Activated naive CD4-positive, alpha-beta T cell treated with anti-CD3 and anti-CD28 coated beads, Interleukin-2, amount 50 U/mL, for 72 hours (primary cell): ENCODE results near the gene RAB12. TPM values are rescaled to one million over a fixed set of nuclear protein-coding genes. Genes with fewer than 3 reads are reported as not detected.

ENCODE experiments used
- ATAC-seq, 2 donors: fragments of 150-1000 bp; cut with Tn5 transposase; 2 replicates each; pipeline ENCODE4 v1.10.0; 2021; ENCODE audit warnings: mild to moderate bottlenecking in 2 of 2, moderate library complexity in 2 of 2
- DNase-seq, 2 donors: peaks; one replicate each; pipeline ENCODE4 v3.0.0; 2021 to 2022; ENCODE audit warnings: low spot score in 2 of 2
- H3K27ac Mint-ChIP-seq, 2 donors: one replicate each; pipeline ENCODE4 v1.8.0; 2022; ENCODE audit warnings: mild to moderate bottlenecking in 2 of 2, mixed read lengths in 2 of 2
- H3K36me3 Mint-ChIP-seq, 2 donors: one replicate each; pipeline ENCODE4 v1.8.0; 2022; ENCODE audit warnings: mixed read lengths in 2 of 2
- H3K9me3 Mint-ChIP-seq, 2 donors: one replicate each; pipeline ENCODE4 v1.8.0; 2022; ENCODE audit warnings: mixed read lengths in 2 of 2
- total RNA-seq, 2 donors: library from RNA; stranded (reverse); gene quantifications; one replicate each; pipeline ENCODE4 v1.2.3, GENCODE V29; 2022

RAB12 gene
- total RNA-seq, 2 donors from 2014 or later: 10.9 to 18.6 TPM

GRCh38 chr18:8657873-8658470 is 48.7 kb downstream of the RAB12 start:
- ATAC-seq: no peak
- DNase-seq: no peak
- H3K27ac Mint-ChIP-seq: peak overlapping the region in 1 of 2 donors; percentile 46
- H3K9me3 Mint-ChIP-seq: no peaks in the 10 kb centered on the region
- H3K36me3 Mint-ChIP-seq: no peaks in the 10 kb centered on the region

GRCh38 chr18:8658858-8659485 is 49.7 kb downstream of the RAB12 start:
- H3K27ac Mint-ChIP-seq: no peak overlapping the region
- H3K9me3 Mint-ChIP-seq: no peaks in the 10 kb centered on the region

GRCh38 chr18:8659609-8660242 is 50.5 kb downstream of the RAB12 start:
- Mint-ChIP-seq H3K27ac (no peak overlapping the region), H3K36me3 (no peaks in the 10 kb centered on the region), H3K9me3 (no peaks in the 10 kb centered on the region)
- ATAC-seq (no peak), DNase-seq (no peak)

More at GRCh38 chr18:8658858-8659485, 49.7 kb downstream of the RAB12 start:
- no peaks in the 10 kb centered on the region for H3K36me3 Mint-ChIP-seq
- ATAC-seq: no peak
- DNase-seq: no peak

- Mint-ChIP-seq H3K36me3 (no peaks in the 10 kb centered on the region), H3K27ac (no peak overlapping the region), H3K9me3 (no peaks in the 10 kb centered on the region)
- no peak for DNase-seq
- no peak for ATAC-seq
Measured at GRCh38 chr18:8660316-8660715, 51.1 kb downstream of the RAB12 start.

GRCh38 chr18:8661754-8662559 is 52.7 kb downstream of the RAB12 start:
- Mint-ChIP-seq H3K36me3 (no peaks in the 10 kb centered on the region), H3K9me3 (no peaks in the 10 kb centered on the region), H3K27ac (no peak overlapping the region)
- ATAC-seq (no peak), DNase-seq (no peak)

GRCh38 chr18:8662560-8663255 is 53.5 kb downstream of the RAB12 start:
- H3K27ac Mint-ChIP-seq: no peak overlapping the region
- H3K9me3 Mint-ChIP-seq: no peaks in the 10 kb centered on the region
- no peak for DNase-seq
- H3K36me3 Mint-ChIP-seq: no peaks in the 10 kb centered on the region
- no peak for ATAC-seq

GRCh38 chr18:8667846-8668245 is 58.6 kb downstream of the RAB12 start:
- DNase-seq: no peak
- no peak for ATAC-seq
- Mint-ChIP-seq H3K9me3 (no peaks in the 10 kb centered on the region), H3K27ac (no peak overlapping the region), H3K36me3 (no peaks in the 10 kb centered on the region)

- Mint-ChIP-seq H3K36me3 (no peaks in the 10 kb centered on the region), H3K27ac (no peak overlapping the region), H3K9me3 (no peaks in the 10 kb centered on the region)
- DNase-seq (no peak), ATAC-seq (no peak)
Measured at GRCh38 chr18:8668381-8668780, 59.1 kb downstream of the RAB12 start.

GRCh38 chr18:8669571-8669970 is 60.3 kb downstream of the RAB12 start:
- no peak overlapping the region for H3K27ac Mint-ChIP-seq
- DNase-seq (no peak), ATAC-seq (no peak)
- no peaks in the 10 kb centered on the region for H3K9me3 Mint-ChIP-seq
- H3K36me3 Mint-ChIP-seq: no peaks in the 10 kb centered on the region

- DNase-seq (no peak), ATAC-seq (peak in 1 of 2 donors; percentile 44)
- H3K27ac Mint-ChIP-seq: no peak overlapping the region
- no peaks in the 10 kb centered on the region for H3K36me3 Mint-ChIP-seq
- no peaks in the 10 kb centered on the region for H3K9me3 Mint-ChIP-seq
Measured at GRCh38 chr18:8673256-8674209, 64.3 kb downstream of the RAB12 start.

- Mint-ChIP-seq H3K9me3 (no peaks in the 10 kb centered on the region), H3K27ac (no peak overlapping the region), H3K36me3 (no peaks in the 10 kb centered on the region)
- no peak for ATAC-seq
- no peak for DNase-seq
Measured at GRCh38 chr18:8675057-8675456, 65.8 kb downstream of the RAB12 start.

GRCh38 chr18:8681196-8681595 is 72.0 kb downstream of the RAB12 start:
- ATAC-seq: no peak

GRCh38 chr18:8684577-8684976 is 75.3 kb downstream of the RAB12 start:
- no peak for ATAC-seq
- Mint-ChIP-seq H3K36me3 (no peaks in the 10 kb centered on the region), H3K9me3 (no peaks in the 10 kb centered on the region), H3K27ac (no peak overlapping the region)
- DNase-seq: no peak

More at GRCh38 chr18:8681196-8681595, 72.0 kb downstream of the RAB12 start:
- DNase-seq: no peak
- no peaks in the 10 kb centered on the region for H3K36me3 Mint-ChIP-seq
- H3K27ac Mint-ChIP-seq: no peak overlapping the region
- no peaks in the 10 kb centered on the region for H3K9me3 Mint-ChIP-seq

- DNase-seq (no peak), ATAC-seq (no peak)
- Mint-ChIP-seq H3K9me3 (no peaks in the 10 kb centered on the region), H3K27ac (no peak overlapping the region), H3K36me3 (no peaks in the 10 kb centered on the region)
Measured at GRCh38 chr18:8685141-8685913, 76.1 kb downstream of the RAB12 start.

- no peak overlapping the region for H3K27ac Mint-ChIP-seq
- DNase-seq: no peak
- no peaks in the 10 kb centered on the region for H3K9me3 Mint-ChIP-seq
Measured at GRCh38 chr18:8685914-8686216, 76.6 kb downstream of the RAB12 start.

More at GRCh38 chr18:8685914-8686216, 76.6 kb downstream of the RAB12 start:
- no peaks in the 10 kb centered on the region for H3K36me3 Mint-ChIP-seq
- no peak for ATAC-seq
